Thoracic aorta (tissue), 2 donors: ENCODE results near the gene LZTR1. TPM values are rescaled to one million over a fixed set of nuclear protein-coding genes. Genes with fewer than 3 reads are reported as not detected.

Source experiments
- ATAC-seq: fragments of 150-250 bp; one replicate; pipeline ENCODE4 v1.8.0; 2017; ENCODE audit warnings: low read depth; ENCODE audit not compliant: insufficient number of reproducible peaks, low FRiP score
- DNase-seq: peaks from one replicate; pipeline ENCODE4 v3.0.0-alpha.2; 2020; ENCODE audit warnings: low spot score
- H3K27ac ChIP-seq, 2 donors: fragments of 200-600 bp; sonication (generic); 1 replicate in 1 of 2; 2 replicates in 1 of 2; pipeline ENCODE4 v1.5.1; 2016; ENCODE audit warnings: mild to moderate bottlenecking in 2 of 2, moderate library complexity in 2 of 2
- H3K27me3 ChIP-seq: fragments of 200-600 bp; sonication (generic); replicated peaks from 2 replicates; pipeline ENCODE4 v1.6.0; 2016; ENCODE audit warnings: mild to moderate bottlenecking; ENCODE audit not compliant: insufficient read depth
- H3K36me3 ChIP-seq: fragments of 200-600 bp; sonication (generic); one replicate; pipeline ENCODE4 v1.5.1; 2016
- H3K4me1 ChIP-seq, 2 donors: fragments of 200-600 bp; sonication (generic); 1 replicate in 1 of 2; 2 replicates in 1 of 2; pipeline versions ENCODE4 v1.5.1 to v1.6.0; 2016; ENCODE audit warnings: low read depth in 2 of 2, mild to moderate bottlenecking in 1 of 2; ENCODE audit not compliant: control insufficient read depth in 1 of 2
- H3K4me3 ChIP-seq: fragments of 200-600 bp; sonication (generic); 2 replicates; pipeline ENCODE4 v1.5.1; 2016; ENCODE audit warnings: mild to moderate bottlenecking
- H3K9me3 ChIP-seq: fragments of 200-600 bp; sonication (generic); 2 replicates; pipeline ENCODE4 v1.5.1; 2016
- CTCF ChIP-seq: fragments of 200-600 bp; sonication (generic); IDR thresholded peaks from one replicate; pipeline ENCODE4 v1.5.1; 2019; ENCODE audit warnings: antibody characterized with exemption
- total RNA-seq, 2 donors: library from RNA; depleted of rRNA; stranded (reverse); fragments of >200 nt; gene quantifications; one replicate each; pipeline versions ENCODE4 v1.1.0 to v1.2.3, GENCODE V29; 2016

The LZTR1 gene
- total RNA-seq, 2 donors from 2014 or later = 96.2 to 105 TPM

GRCh38 chr22:21015466-21016006 lies 33.4 kb downstream of the LZTR1 start:
- no peak for DNase-seq
- Histone ChIP-seq H3K27ac (no peak overlapping the region), H3K4me1 (peaks cover 15 to 26% of the 10 kb centered on the region in 2 donors), H3K4me3 (peak overlapping the region; percentile 72), H3K27me3 (no peaks in the 10 kb centered on the region), H3K36me3 (no peaks in the 10 kb centered on the region), H3K9me3 (no peaks in the 10 kb centered on the region)
- ATAC-seq = no peak
- TF ChIP-seq CTCF = no peak

GRCh38 chr22:21016644-21017420 lies 34.7 kb downstream of the LZTR1 start:
- no peak for ATAC-seq
- Histone ChIP-seq H3K4me1 (peaks cover 15 to 26% of the 10 kb centered on the region in 2 donors), H3K27ac (no peak overlapping the region), H3K27me3 (no peaks in the 10 kb centered on the region), H3K36me3 (no peaks in the 10 kb centered on the region), H3K9me3 (no peaks in the 10 kb centered on the region), H3K4me3 (no peak overlapping the region)
- TF ChIP-seq CTCF = no peak
- DNase-seq = no peak

- Histone ChIP-seq H3K9me3 (no peaks in the 10 kb centered on the region), H3K27me3 (no peaks in the 10 kb centered on the region), H3K36me3 (no peaks in the 10 kb centered on the region), H3K4me3 (no peak overlapping the region), H3K27ac (no peak overlapping the region), H3K4me1 (peaks cover 15 to 26% of the 10 kb centered on the region in 2 donors)
- no peak for TF ChIP-seq CTCF
- no peak for ATAC-seq
- no peak for DNase-seq
Measured at GRCh38 chr22:21018314-21018713, 36.2 kb downstream of the LZTR1 start.

DNA sequence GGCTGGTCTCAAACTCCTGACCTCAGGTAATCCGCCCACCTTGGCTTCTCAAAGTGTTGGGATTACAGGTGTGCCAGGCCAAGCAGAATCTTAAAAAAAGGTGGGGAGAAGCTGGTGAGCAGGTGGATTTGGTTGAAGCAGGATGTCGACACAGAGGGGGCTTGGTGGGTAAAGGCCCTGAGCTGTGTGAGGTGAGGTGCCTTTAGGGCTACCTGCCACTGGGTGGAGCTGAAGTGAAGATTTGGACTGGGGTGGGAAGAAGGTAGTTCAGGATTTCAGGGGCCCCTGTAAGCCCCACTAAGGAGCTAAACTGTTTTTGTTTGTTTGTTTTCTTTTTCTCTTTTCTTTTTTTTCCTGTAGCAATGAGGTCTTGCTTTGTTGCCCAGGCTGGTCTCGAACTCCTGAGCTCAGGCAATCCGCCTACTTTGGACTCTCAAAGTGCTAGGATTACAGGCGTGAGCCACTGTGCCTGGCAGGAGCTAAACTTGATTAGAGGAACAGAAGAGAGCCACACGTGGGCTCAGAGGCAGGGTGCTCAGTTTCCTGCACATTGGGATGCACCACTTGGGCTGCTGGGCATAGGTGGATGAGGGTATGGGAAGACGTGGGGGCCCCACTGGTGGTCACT lies 38.8 kb downstream of the LZTR1 start:
- Histone ChIP-seq H3K4me1 (peaks cover 0 to 1% of the 10 kb centered on the region in 2 donors), H3K9me3 (no peaks in the 10 kb centered on the region), H3K27me3 (no peaks in the 10 kb centered on the region), H3K4me3 (no peak overlapping the region), H3K36me3 (no peaks in the 10 kb centered on the region), H3K27ac (no peak overlapping the region)
- DNase-seq = no peak
- no peak for TF ChIP-seq CTCF
- ATAC-seq = no peak

DNA sequence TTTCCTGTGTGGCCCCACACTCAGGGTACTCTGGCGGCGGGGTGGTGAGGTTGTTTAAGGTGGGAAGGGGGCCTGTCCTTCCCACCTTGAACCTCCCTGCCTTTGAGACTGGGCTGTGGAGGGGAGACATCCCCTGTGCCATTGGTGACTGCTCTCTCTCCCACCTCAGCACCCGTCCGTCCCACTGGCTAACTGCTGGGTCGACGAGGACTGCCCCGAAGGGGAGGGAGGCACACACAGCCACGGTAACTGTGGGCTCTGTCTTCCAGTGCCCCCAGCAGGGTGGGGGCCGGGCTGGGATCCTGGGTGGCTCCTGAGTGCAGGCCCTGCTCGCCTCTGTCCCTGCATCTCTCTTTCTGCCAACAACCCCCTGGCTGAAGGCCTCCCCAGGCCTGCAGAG lies 40.4 kb downstream of the LZTR1 start:
- Histone ChIP-seq H3K27me3 (no peaks in the 10 kb centered on the region), H3K4me3 (no peak overlapping the region), H3K9me3 (no peaks in the 10 kb centered on the region), H3K4me1 (no peaks in the 10 kb centered on the region), H3K27ac (no peak overlapping the region), H3K36me3 (no peaks in the 10 kb centered on the region)
- no peak for TF ChIP-seq CTCF
- ATAC-seq (no peak), DNase-seq (no peak)
